GM19240 (cell line): ENCODE results near the gene OR52L1.

Experiments used
- DNase-seq: peaks from one replicate; pipeline ENCODE4 v3.0.0; 2011; ENCODE audit warnings: low spot score; ENCODE audit not compliant: insufficient read length

OR52L1 gene

GRCh38 chr11:5940748-5941147 lies 46.0 kb downstream of the OR52L1 start:
- no peak for DNase-seq

- no peak for DNase-seq
Observed at GRCh38 chr11:5938603-5938965, 48.2 kb downstream of the OR52L1 start.

GRCh38 chr11:5937868-5938602 lies 48.8 kb downstream of the OR52L1 start:
- no peak for DNase-seq
